Measurements from ENCODE around the gene IQCN.

GRCh38 chr19:18220632-18221275 lies 53.5 kb downstream of the IQCN start:
- TF ChIP-seq CTCF (IDR thresholded peaks at IDR 0.05) (no peak), ZFX (IDR thresholded peaks at IDR 0.05; ENCODE audit: borderline replicate concordance) (no peak)

Measured in 22Rv1 (cell line).